ENCODE data around the gene KRT35.

The KRT35 gene

DNA sequence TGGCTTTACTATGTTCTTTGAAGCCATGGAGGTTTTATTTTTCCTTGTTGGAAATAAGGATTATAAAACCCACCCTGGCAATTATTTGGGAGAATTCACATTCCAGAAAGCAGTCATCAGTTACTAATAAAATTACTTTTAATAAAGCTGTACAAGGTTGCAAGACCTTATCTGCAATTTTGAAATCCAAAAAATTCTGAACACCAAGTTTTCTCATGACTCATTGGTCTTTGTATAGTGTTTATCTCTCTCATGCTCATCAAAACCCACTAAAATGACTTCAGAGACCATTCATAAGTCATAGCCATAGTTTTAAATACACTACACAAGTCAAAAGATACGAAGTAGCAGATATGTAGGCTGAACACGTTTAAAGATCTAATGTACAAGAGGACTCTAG is 34.1 kb downstream of the KRT35 start:
- TF ChIP-seq, protein P1, sequence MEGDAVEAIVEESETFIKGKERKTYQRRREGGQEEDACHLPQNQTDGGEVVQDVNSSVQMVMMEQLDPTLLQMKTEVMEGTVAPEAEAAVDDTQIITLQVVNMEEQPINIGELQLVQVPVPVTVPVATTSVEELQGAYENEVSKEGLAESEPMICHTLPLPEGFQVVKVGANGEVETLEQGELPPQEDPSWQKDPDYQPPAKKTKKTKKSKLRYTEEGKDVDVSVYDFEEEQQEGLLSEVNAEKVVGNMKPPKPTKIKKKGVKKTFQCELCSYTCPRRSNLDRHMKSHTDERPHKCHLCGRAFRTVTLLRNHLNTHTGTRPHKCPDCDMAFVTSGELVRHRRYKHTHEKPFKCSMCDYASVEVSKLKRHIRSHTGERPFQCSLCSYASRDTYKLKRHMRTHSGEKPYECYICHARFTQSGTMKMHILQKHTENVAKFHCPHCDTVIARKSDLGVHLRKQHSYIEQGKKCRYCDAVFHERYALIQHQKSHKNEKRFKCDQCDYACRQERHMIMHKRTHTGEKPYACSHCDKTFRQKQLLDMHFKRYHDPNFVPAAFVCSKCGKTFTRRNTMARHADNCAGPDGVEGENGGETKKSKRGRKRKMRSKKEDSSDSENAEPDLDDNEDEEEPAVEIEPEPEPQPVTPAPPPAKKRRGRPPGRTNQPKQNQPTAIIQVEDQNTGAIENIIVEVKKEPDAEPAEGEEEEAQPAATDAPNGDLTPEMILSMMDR (IDR thresholded peaks at IDR 0.05; ENCODE audit: insufficient read depth, missing control alignments): no peak
- FAIRE-seq: no peak
- DNase-seq (ENCODE audit: insufficient read length, low spot score): no peak

DNA sequence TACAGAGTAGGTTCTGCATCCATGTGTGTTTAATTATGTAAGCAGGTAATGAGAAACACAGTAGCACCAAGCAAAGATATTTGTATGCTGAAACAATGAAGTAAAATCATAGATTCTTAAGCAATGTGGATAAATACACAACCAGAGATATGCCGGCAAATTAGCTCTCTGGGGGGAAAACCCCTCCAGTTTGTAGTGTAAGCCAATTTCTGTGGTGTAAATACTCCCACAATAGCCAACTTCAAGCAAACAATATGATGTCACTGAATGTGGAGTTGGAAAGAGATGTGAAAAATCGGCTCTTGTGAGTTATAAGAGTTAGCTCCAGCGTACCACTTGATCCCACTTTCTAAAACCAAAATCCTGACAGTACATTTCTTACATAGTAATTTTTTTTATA is 36.3 kb downstream of the KRT35 start:
- TF ChIP-seq, protein P1 (IDR thresholded peaks at IDR 0.05; ENCODE audit: insufficient read depth, missing control alignments): no peak
- DNase-seq (ENCODE audit: insufficient read length, low spot score) (no peak), FAIRE-seq (no peak)

DNA sequence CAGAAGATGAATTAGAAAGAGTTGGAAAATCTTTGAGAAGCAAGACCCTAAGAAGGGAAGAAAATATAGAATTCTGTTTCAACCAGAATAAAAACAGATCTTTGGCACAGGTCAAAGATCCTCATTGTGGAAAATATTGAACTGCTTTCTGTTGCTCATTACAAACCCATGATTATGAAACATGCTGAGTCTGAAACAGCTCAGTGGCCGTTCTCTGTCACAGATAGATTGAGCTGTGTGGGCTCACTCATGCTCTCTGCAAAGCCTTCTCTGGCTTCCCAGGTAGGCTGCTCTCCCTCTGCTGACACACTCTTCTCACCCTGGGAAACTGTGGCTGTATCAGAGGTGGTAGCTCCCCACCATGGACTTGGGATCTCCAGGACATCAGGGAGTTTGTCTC is 36.8 kb downstream of the KRT35 start:
- FAIRE-seq (no peak), DNase-seq (ENCODE audit: insufficient read length, low spot score) (no peak)
- TF ChIP-seq, protein P1 (IDR thresholded peaks at IDR 0.05; ENCODE audit: insufficient read depth, missing control alignments): no peak

DNA sequence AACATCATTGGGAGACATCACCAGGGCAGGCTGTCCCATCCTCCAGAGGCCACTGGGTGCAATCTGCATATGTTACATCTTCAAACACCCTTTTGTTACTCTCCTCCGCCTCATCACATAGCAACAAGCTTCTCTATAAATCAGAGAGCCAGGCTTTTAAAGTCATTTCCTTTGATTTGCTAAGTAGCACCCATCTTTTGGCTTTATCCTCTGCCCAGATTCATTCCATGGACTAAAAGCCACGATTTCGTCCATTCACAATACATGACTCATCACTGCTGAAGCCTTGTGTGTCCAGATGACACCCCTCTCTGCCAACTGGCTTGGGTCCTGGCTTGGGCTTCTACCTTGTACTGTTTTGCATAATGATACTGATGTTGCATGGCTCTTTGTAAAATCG is 38.2 kb downstream of the KRT35 start:
- no peak for DNase-seq (ENCODE audit: insufficient read length, low spot score)

DNA sequence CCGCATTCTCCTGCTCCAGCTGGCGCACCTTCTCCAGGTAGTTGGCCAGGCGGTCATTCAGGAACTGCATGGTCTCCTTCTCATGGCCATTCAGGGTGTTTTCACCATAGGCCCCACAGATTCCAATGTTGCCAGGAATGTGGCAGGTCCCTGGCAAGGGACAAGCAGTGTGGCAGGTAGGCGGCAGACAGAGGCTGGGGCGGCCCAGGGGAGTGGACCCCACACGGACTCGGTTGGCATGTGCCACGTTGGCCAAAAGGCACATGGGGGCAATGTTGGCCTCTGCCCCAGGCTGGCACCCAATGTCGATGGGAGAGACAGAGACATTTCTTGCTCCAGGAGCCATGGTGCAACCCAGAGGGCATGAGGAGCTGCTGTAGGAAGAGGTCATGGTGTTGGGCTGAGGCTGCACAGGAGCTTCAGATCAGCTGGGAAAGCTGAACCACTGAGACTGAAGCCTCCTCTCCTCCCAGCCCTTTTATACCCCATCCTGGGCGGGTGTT is 40.4 kb downstream of the KRT35 start, which contains the start of gene KRT38:
Gene KRT38, minus strand, starts transcription at position 453 of the 503 bp plus-strand sequence. Its CDS starts 62 bp downstream, at position 391.
- FAIRE-seq (no peak), DNase-seq (ENCODE audit: insufficient read length, low spot score) (no peak)
- TF ChIP-seq, protein P1 (IDR thresholded peaks at IDR 0.05; ENCODE audit: insufficient read depth, missing control alignments): no peak

More for the DNA sequence above, 38.2 kb downstream of the KRT35 start:
- no peak for FAIRE-seq
- TF ChIP-seq, protein P1 (IDR thresholded peaks at IDR 0.05; ENCODE audit: insufficient read depth, missing control alignments): no peak

DNA sequence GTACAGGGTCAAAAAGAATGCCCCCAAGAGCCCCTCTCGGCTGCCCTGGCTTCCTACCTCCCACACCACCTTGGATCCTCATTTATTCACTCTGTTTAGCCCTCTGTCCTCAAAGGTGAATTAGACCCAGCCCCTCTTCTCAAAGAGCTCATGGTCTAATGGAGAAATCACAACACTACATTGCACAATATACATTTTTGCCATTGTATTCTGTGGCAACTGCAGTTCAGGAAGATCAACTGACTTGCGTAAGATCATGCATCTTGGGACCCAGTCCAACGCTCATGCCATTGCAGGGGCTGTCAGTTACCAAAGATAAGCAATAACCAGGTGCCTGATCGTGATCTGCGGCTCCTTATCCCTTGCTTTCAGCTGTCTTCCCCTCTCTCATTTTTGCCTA is 41.6 kb downstream of the KRT35 start:
- DNase-seq (ENCODE audit: insufficient read length, low spot score) (no peak), FAIRE-seq (no peak)
- TF ChIP-seq, protein P1 (IDR thresholded peaks at IDR 0.05; ENCODE audit: insufficient read depth, missing control alignments): no peak

DNA sequence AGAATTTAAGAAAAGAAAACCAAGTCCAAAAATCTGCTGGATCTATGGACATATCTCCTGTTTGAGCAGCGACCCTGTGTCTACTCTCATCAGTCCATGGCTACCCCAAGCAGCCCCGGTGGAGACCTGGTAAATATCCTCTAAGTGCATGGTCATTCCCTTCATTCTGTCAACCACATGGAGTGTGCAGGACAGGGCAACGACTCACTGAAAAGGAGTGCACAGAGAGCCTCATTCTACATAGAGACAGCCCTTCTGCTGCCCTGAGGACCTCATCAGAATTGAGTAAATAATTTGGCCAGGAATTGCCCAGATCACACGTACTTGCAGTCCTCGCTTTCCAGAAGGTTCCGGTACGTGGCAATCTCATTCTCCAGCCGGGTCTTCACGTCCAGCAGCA is 43.2 kb downstream of the KRT35 start:
- no peak for DNase-seq (ENCODE audit: insufficient read length, low spot score)
- FAIRE-seq: no peak
- TF ChIP-seq, protein P1 (IDR thresholded peaks at IDR 0.05; ENCODE audit: insufficient read depth, missing control alignments): no peak

All from D721Med (cell line).